GM12872 (cell line): Measurements from ENCODE around the gene B4GALT3.

Source experiments
- CTCF ChIP-seq: IDR thresholded peaks from 3 replicates; pipeline ENCODE4 v1.5.1; 2011; ENCODE audit warnings: low read depth, mild to moderate bottlenecking, low read length, moderate library complexity; ENCODE audit not compliant: insufficient read depth

Gene B4GALT3

GRCh38 chr1:161200992-161201835, 23.9 kb upstream of the B4GALT3 start:
- no peak for TF ChIP-seq CTCF

GRCh38 chr1:161200421-161200991, 23.2 kb upstream of the B4GALT3 start:
- TF ChIP-seq CTCF: no peak

GRCh38 chr1:161199506-161200139, 22.3 kb upstream of the B4GALT3 start:
- TF ChIP-seq CTCF: no peak

- TF ChIP-seq CTCF: no peak
These were observed 21.7 kb upstream of the B4GALT3 start, which contains the start of gene ADAMTS4 for GRCh38 chr1:161198897-161199431. TSS of gene ADAMTS4 (minus strand) at chr1:161199054. CDS start at chr1:161198627, 427 bp downstream.

GRCh38 chr1:161198194-161198896, 21.0 kb upstream of the B4GALT3 start:
- no peak for TF ChIP-seq CTCF

GRCh38 chr1:161197560-161198193, 20.4 kb upstream of the B4GALT3 start:
- no peak for TF ChIP-seq CTCF
